Prostate gland (tissue), 2 donors: ENCODE measurements around the gene ITIH2. TPM values are rescaled to one million over a fixed set of nuclear protein-coding genes. Genes with fewer than 3 reads are reported as not detected.

Source experiments
- DNase-seq: peaks from one replicate; pipeline ENCODE4 v3.0.0-alpha.2; 2019; ENCODE audit warnings: low spot score
- H3K27ac ChIP-seq, 2 donors: fragments of 200-600 bp; sonication (generic); 2 replicates each; pipeline ENCODE4 v1.5.1; 2017 to 2019
- H3K27me3 ChIP-seq: fragments of 200-600 bp; sonication (generic); replicated peaks from 2 replicates; pipeline ENCODE4 v1.5.1; 2019; ENCODE audit not compliant: insufficient read depth
- H3K36me3 ChIP-seq, 2 donors: fragments of 200-600 bp; sonication (generic); 1 replicate in 1 of 2; 2 replicates in 1 of 2; pipeline versions ENCODE4 v1.5.1 to v1.8.1; 2017 to 2019
- H3K4me1 ChIP-seq: fragments of 200-600 bp; sonication (generic); replicated peaks from 2 replicates; pipeline ENCODE4 v1.5.1; 2019
- H3K4me3 ChIP-seq, 2 donors: fragments of 200-600 bp; sonication (generic); 2 replicates each; pipeline ENCODE4 v1.5.1; 2017 to 2019
- H3K9me3 ChIP-seq: fragments of 200-600 bp; sonication (generic); 2 replicates; pipeline ENCODE4 v1.5.1; 2017
- CTCF ChIP-seq, 4 experiments: fragments of 200-600 bp in 2 of 4; fragments of 450-650 bp in 2 of 4; sonication (generic) in 2 of 4; IDR thresholded peaks; 1 replicate in 3 of 4; 2 replicates in 1 of 4; pipeline ENCODE4 v1.5.1; 2016 to 2019; ENCODE audit warnings: antibody characterized with exemption in 4 of 4, mild to moderate bottlenecking in 2 of 4, moderate library complexity in 2 of 4
- POLR2A ChIP-seq: fragments of 450-650 bp; IDR thresholded peaks from one replicate; pipeline ENCODE4 v1.6.1; 2016; ENCODE audit warnings: antibody characterized with exemption, mild to moderate bottlenecking
- POLR2AphosphoS5 ChIP-seq: sonication (generic); formaldehyde crosslinking; IDR thresholded peaks from one replicate; pipeline ENCODE4 v1.6.1; 2017; ENCODE audit warnings: antibody characterized with exemption
- WGBS: methylation state at CpG from one replicate; pipeline ENCODE4 v1.1.5; 2018; 5-methylcytosine and 5-hydroxymethylcytosine counted together
- intact Hi-C: fragments of 100-400 bp; cut with DNase I; formaldehyde crosslinking; loops from one replicate; pipeline ENCODE4 v1.14.2; 2022
- total RNA-seq, 2 donors: library from RNA; depleted of rRNA; stranded (reverse); fragments of >200 nt; gene quantifications; one replicate each; pipeline ENCODE4 v1.1.0, GENCODE V29; 2016

The ITIH2 gene
- total RNA-seq, 2 donors from 2014 or later = not detected

- no peaks in the 10 kb centered on the region for H3K9me3 ChIP-seq
- H3K27ac ChIP-seq = no peak overlapping the region
- 30% methylated on average over 3 of the region's 3 CpGs for WGBS
- TF ChIP-seq POLR2AphosphoS5 = no peak
- TF ChIP-seq CTCF (IDR thresholded peaks at IDR 0.05) = no peak
- intact Hi-C loops = no loop called here
- no peak for DNase-seq
- H3K36me3 ChIP-seq = no peaks in the 10 kb centered on the region
- peak overlapping the region; percentile 71 to 90 for H3K4me3 ChIP-seq
- H3K4me1 ChIP-seq = no peaks in the 10 kb centered on the region
- no peaks in the 10 kb centered on the region for H3K27me3 ChIP-seq
Measured at GRCh38 chr10:7789390-7789789, 86.3 kb downstream of the ITIH2 start.

GRCh38 chr10:7792541-7792940, 89.4 kb downstream of the ITIH2 start:
- no peak for TF ChIP-seq CTCF (IDR thresholded peaks at IDR 0.05)
- no peak for TF ChIP-seq POLR2AphosphoS5
- TF ChIP-seq POLR2A = no peak
- H3K9me3 ChIP-seq = no peaks in the 10 kb centered on the region
- no peaks in the 10 kb centered on the region for H3K4me1 ChIP-seq
- intact Hi-C loops = no loop called here
- H3K27ac ChIP-seq = no peak overlapping the region
- H3K27me3 ChIP-seq = no peaks in the 10 kb centered on the region
- DNase-seq = no peak
- no peaks in the 10 kb centered on the region for H3K36me3 ChIP-seq
- WGBS = 60% methylated on average over 1 of the region's 1 CpG
- no peak overlapping the region for H3K4me3 ChIP-seq

- DNase-seq = no peak
- no peaks in the 10 kb centered on the region for H3K36me3 ChIP-seq
- no peaks in the 10 kb centered on the region for H3K27me3 ChIP-seq
- no peak overlapping the region for H3K4me3 ChIP-seq
- no peak overlapping the region for H3K27ac ChIP-seq
- no peaks in the 10 kb centered on the region for H3K4me1 ChIP-seq
- 87% methylated on average over 4 of the region's 4 CpGs for WGBS
- intact Hi-C loops = no loop called here
- no peaks in the 10 kb centered on the region for H3K9me3 ChIP-seq
- TF ChIP-seq CTCF (IDR thresholded peaks at IDR 0.05) (no peak), POLR2AphosphoS5 (no peak), POLR2A (no peak)
Measured at GRCh38 chr10:7794251-7795026, 91.3 kb downstream of the ITIH2 start.

- no peak for DNase-seq
- TF ChIP-seq CTCF (IDR thresholded peaks at IDR 0.05) (no peak), POLR2AphosphoS5 (no peak), POLR2A (no peak)
- no peaks in the 10 kb centered on the region for H3K4me1 ChIP-seq
- intact Hi-C loops = no loop called here
- 63% methylated on average over 4 of the region's 4 CpGs for WGBS
- H3K4me3 ChIP-seq = no peak overlapping the region
- no peaks in the 10 kb centered on the region for H3K27me3 ChIP-seq
- H3K9me3 ChIP-seq = no peaks in the 10 kb centered on the region
- H3K36me3 ChIP-seq = no peaks in the 10 kb centered on the region
- no peak overlapping the region for H3K27ac ChIP-seq
Measured at GRCh38 chr10:7795605-7796004, 92.5 kb downstream of the ITIH2 start.

GRCh38 chr10:7797582-7797981, 94.5 kb downstream of the ITIH2 start:
- peaks cover 0 to 3% of the 10 kb centered on the region in 2 donors for H3K36me3 ChIP-seq
- no peak for DNase-seq
- H3K27ac ChIP-seq = no peak overlapping the region
- H3K27me3 ChIP-seq = no peaks in the 10 kb centered on the region
- no peaks in the 10 kb centered on the region for H3K9me3 ChIP-seq
- intact Hi-C loops = no loop called here
- TF ChIP-seq CTCF (IDR thresholded peaks at IDR 0.05) (no peak), POLR2AphosphoS5 (no peak), POLR2A (no peak)
- no peak overlapping the region for H3K4me3 ChIP-seq
- H3K4me1 ChIP-seq = no peaks in the 10 kb centered on the region
- WGBS = 84% methylated on average over 6 of the region's 6 CpGs
